Naive thymus-derived CD4-positive, alpha-beta T cell (primary cell): ENCODE results near the gene NR3C2. TPM values are rescaled to one million over a fixed set of nuclear protein-coding genes. Genes with fewer than 3 reads are reported as not detected.
A peak's percentile ranks its signal among the peaks of the same experiment; 100 is the strongest.

Experiments used
- ATAC-seq: fragments of 150-1000 bp; cut with Tn5 transposase; 2 replicates; pipeline ENCODE4 v1.10.0; 2021; ENCODE audit warnings: mild to moderate bottlenecking, moderate library complexity
- CTCF ChIA-PET: fragments of 350-600 bp; sonication (Branson Sonifier 250); formaldehyde crosslinking; loops from one replicate; lab custom pipeline; 2021; ENCODE audit warnings: antibody characterized with exemption; lab: Charles Lee
- POLR2A ChIA-PET: fragments of 350-600 bp; sonication (Branson Sonifier 250); formaldehyde crosslinking; loops from one replicate; lab custom pipeline; 2021; ENCODE audit warnings: antibody characterized with exemption, inconsistent platforms; lab: Charles Lee
- DNase-seq, 9 donors: peaks; one replicate each; pipeline versions ENCODE4 v3.0.0 to v3.0.0-alpha.2; 2020 to 2022; ENCODE audit warnings: mixed read lengths in 1 of 9
- H3K27ac ChIP-seq: one replicate; pipeline ENCODE4 v1.7.0; 2013; ENCODE audit warnings: mild to moderate bottlenecking, low read depth, low read length, moderate library complexity
- H3K27me3 ChIP-seq, 2 donors: one replicate each; pipeline ENCODE4 v1.7.0; 2013; ENCODE audit warnings: low read length in 2 of 2, mild to moderate bottlenecking in 2 of 2, moderate library complexity in 2 of 2; ENCODE audit not compliant: control insufficient read depth in 2 of 2, insufficient read depth in 2 of 2
- H3K36me3 ChIP-seq, 3 experiments: 1 replicate in 2 of 3; 2 replicates in 1 of 3; pipeline ENCODE4 v1.7.0; 2013; ENCODE audit warnings: low read length in 3 of 3, mild to moderate bottlenecking in 3 of 3, moderate library complexity in 1 of 3; ENCODE audit not compliant: insufficient read depth in 3 of 3, control insufficient read depth in 2 of 3
- H3K4me1 ChIP-seq, 2 donors: one replicate each; pipeline ENCODE4 v1.7.0; 2013; ENCODE audit warnings: low read length in 2 of 2, mild to moderate bottlenecking in 2 of 2, moderate library complexity in 1 of 2; ENCODE audit not compliant: control insufficient read depth in 2 of 2, insufficient read depth in 2 of 2
- H3K4me3 ChIP-seq: 2 replicates; pipeline ENCODE4 v1.7.0; 2013; ENCODE audit warnings: mild to moderate bottlenecking, low read length
- H3K9me3 ChIP-seq, 3 experiments: 1 replicate in 2 of 3; 2 replicates in 1 of 3; pipeline ENCODE4 v1.7.0; 2013; ENCODE audit warnings: low read length in 3 of 3; ENCODE audit not compliant: control insufficient read depth in 2 of 3
- H3K27ac Mint-ChIP-seq, 9 donors: one replicate each; pipeline ENCODE4 v1.8.0; 2020 to 2022; ENCODE audit warnings: mixed read lengths in 9 of 9, mild to moderate bottlenecking in 8 of 9, moderate library complexity in 5 of 9, inconsistent platforms in 2 of 9
- H3K27me3 Mint-ChIP-seq, 5 donors: one replicate each; pipeline ENCODE4 v1.8.0; 2021 to 2022; ENCODE audit warnings: mixed read lengths in 5 of 5, mild to moderate bottlenecking in 1 of 5
- H3K36me3 Mint-ChIP-seq, 5 donors: one replicate each; pipeline ENCODE4 v1.8.0; 2020 to 2022; ENCODE audit warnings: mixed read lengths in 5 of 5, mild to moderate bottlenecking in 3 of 5, inconsistent platforms in 1 of 5
- H3K4me1 Mint-ChIP-seq, 7 donors: one replicate each; pipeline ENCODE4 v1.8.0; 2020 to 2022; ENCODE audit warnings: mixed read lengths in 7 of 7, mild to moderate bottlenecking in 3 of 7, inconsistent platforms in 1 of 7
- H3K4me3 Mint-ChIP-seq, 10 donors: one replicate each; pipeline ENCODE4 v1.8.0; 2020 to 2022; ENCODE audit warnings: mild to moderate bottlenecking in 10 of 10, mixed read lengths in 10 of 10, moderate library complexity in 6 of 10, inconsistent platforms in 2 of 10
- H3K9me3 Mint-ChIP-seq, 11 donors: one replicate each; pipeline ENCODE4 v1.8.0; 2020 to 2022; ENCODE audit warnings: mixed read lengths in 11 of 11, mild to moderate bottlenecking in 4 of 11, inconsistent platforms in 1 of 11, moderate library complexity in 1 of 11
- intact Hi-C, 2 donors: fragments of 100-400 bp; cut with micrococcal nuclease; formaldehyde crosslinking; loops; one replicate each; pipeline ENCODE4 v1.15.1; 2023
- polyA plus RNA-seq, 2 donors: library from polyadenylated mRNA; unstranded; fragments of 300-500 nt; fragmentation: Illumina TruSeq; gene quantifications; one replicate each; pipeline ENCODE4 v1.2.3, GENCODE V29; 2021
- total RNA-seq, 6 experiments: library from RNA in 5 of 6; stranded (reverse) in 5 of 6; gene quantifications; 1 replicate in 5 of 6; 2 replicates in 1 of 6; pipeline ENCODE4 v1.2.3 and lab custom pipeline; 2021 to 2026

Gene NR3C2
- total and polyA plus RNA-seq, 7 experiments from 2014 or later, result 2.2 to 55.2 (median 38.6) TPM

- peaks cover 0 to 35% (median 7%) of the 10 kb centered on the region in 7 donors for H3K4me1 Mint-ChIP-seq
- Histone ChIP-seq H3K27ac (no peak overlapping the region), H3K4me3 (no peak overlapping the region), H3K27me3 (no peaks in the 10 kb centered on the region), H3K9me3 (no peaks in the 10 kb centered on the region), H3K36me3 (no peaks in the 10 kb centered on the region), H3K4me1 (no peaks in the 10 kb centered on the region)
- POLR2A ChIA-PET, result no interaction called here
- ATAC-seq, result no peak
- intact Hi-C loops, result no loop called here
- CTCF ChIA-PET, result no interaction called here
- H3K9me3 Mint-ChIP-seq, result no peaks in the 10 kb centered on the region
- peak overlapping the region in 2 of 9 donors; percentile 6 to 58 for H3K27ac Mint-ChIP-seq
- DNase-seq, result no peak
- no peaks in the 10 kb centered on the region for H3K27me3 Mint-ChIP-seq
- no peak overlapping the region for H3K4me3 Mint-ChIP-seq
- H3K36me3 Mint-ChIP-seq, result peaks cover 0 to 57% (median 19%) of the 10 kb centered on the region in 5 donors
These were observed 346.8 kb downstream of the NR3C2 start for GRCh38 chr4:148095346-148095923.

- ChIA-PET CTCF (no interaction called here), POLR2A (no interaction called here)
- Histone ChIP-seq H3K9me3 (no peaks in the 10 kb centered on the region), H3K27me3 (no peaks in the 10 kb centered on the region), H3K36me3 (no peaks in the 10 kb centered on the region), H3K27ac (no peak overlapping the region), H3K4me3 (no peak overlapping the region), H3K4me1 (no peaks in the 10 kb centered on the region)
- intact Hi-C loops, result no loop called here
- ATAC-seq (no peak), DNase-seq (no peak)
- peaks cover 0 to 40% (median 5%) of the 10 kb centered on the region in 7 donors for H3K4me1 Mint-ChIP-seq
- no peak overlapping the region for H3K4me3 Mint-ChIP-seq
- H3K27ac Mint-ChIP-seq, result peak overlapping the region in 2 of 9 donors; percentile 1 to 3
- peaks cover 0 to 58% (median 24%) of the 10 kb centered on the region in 5 donors for H3K36me3 Mint-ChIP-seq
- no peaks in the 10 kb centered on the region for H3K9me3 Mint-ChIP-seq
- H3K27me3 Mint-ChIP-seq, result no peaks in the 10 kb centered on the region
These were observed 348.1 kb downstream of the NR3C2 start for GRCh38 chr4:148094149-148094548.

- no peak overlapping the region for H3K27ac ChIP-seq
- ATAC-seq (no peak), DNase-seq (no peak)
- no peaks in the 10 kb centered on the region for H3K36me3 ChIP-seq
- POLR2A ChIA-PET, result no interaction called here
- Mint-ChIP-seq H3K9me3 (peaks cover 0 to 2% (median 0%) of the 10 kb centered on the region in 11 donors), H3K27ac (no peak overlapping the region), H3K4me1 (peaks cover 0 to 40% (median 7%) of the 10 kb centered on the region in 7 donors), H3K4me3 (no peak overlapping the region), H3K27me3 (no peaks in the 10 kb centered on the region), H3K36me3 (peaks cover 0 to 48% (median 23%) of the 10 kb centered on the region in 5 donors)
- H3K4me3 ChIP-seq, result no peak overlapping the region
- intact Hi-C loops, result no loop called here
- CTCF ChIA-PET, result interaction anchor here (0.8 kb wide), 1 partner anchor 10 kb away, joined by 3 read pairs; no protein-coding TSS in a partner anchor
- no peaks in the 10 kb centered on the region for H3K9me3 ChIP-seq
- no peaks in the 10 kb centered on the region for H3K27me3 ChIP-seq
- no peaks in the 10 kb centered on the region for H3K4me1 ChIP-seq
These were observed 349.1 kb downstream of the NR3C2 start for GRCh38 chr4:148093065-148093464.

GRCh38 chr4:148092316-148093014 lies 349.7 kb downstream of the NR3C2 start:
- Mint-ChIP-seq H3K36me3 (peaks cover 0 to 50% (median 21%) of the 10 kb centered on the region in 5 donors), H3K27ac (peak overlapping the region in 3 of 9 donors; percentile 36 to 61 (median 51)), H3K4me3 (no peak overlapping the region), H3K4me1 (peaks cover 0 to 43% (median 13%) of the 10 kb centered on the region in 7 donors), H3K27me3 (no peaks in the 10 kb centered on the region), H3K9me3 (peaks cover 0 to 4% (median 0%) of the 10 kb centered on the region in 11 donors)
- no peaks in the 10 kb centered on the region for H3K9me3 ChIP-seq
- no peak overlapping the region for H3K27ac ChIP-seq
- ATAC-seq (no peak), DNase-seq (no peak)
- intact Hi-C loops, result no loop called here
- H3K27me3 ChIP-seq, result no peaks in the 10 kb centered on the region
- no peak overlapping the region for H3K4me3 ChIP-seq
- no peaks in the 10 kb centered on the region for H3K4me1 ChIP-seq
- ChIA-PET POLR2A (no interaction called here), CTCF (no interaction called here)
- H3K36me3 ChIP-seq, result no peaks in the 10 kb centered on the region

GRCh38 chr4:148091896-148092295 lies 350.3 kb downstream of the NR3C2 start:
- DNase-seq, result no peak
- Mint-ChIP-seq H3K4me3 (no peak overlapping the region), H3K27ac (peak overlapping the region in 5 of 9 donors; percentile 36 to 61 (median 49)), H3K36me3 (peaks cover 0 to 49% (median 25%) of the 10 kb centered on the region in 5 donors), H3K27me3 (no peaks in the 10 kb centered on the region), H3K4me1 (peaks cover 0 to 48% (median 18%) of the 10 kb centered on the region in 7 donors), H3K9me3 (peaks cover 0 to 6% (median 2%) of the 10 kb centered on the region in 11 donors)
- no peak for ATAC-seq
- no peaks in the 10 kb centered on the region for H3K4me1 ChIP-seq
- no peaks in the 10 kb centered on the region for H3K36me3 ChIP-seq
- no peak overlapping the region for H3K4me3 ChIP-seq
- ChIA-PET POLR2A (no interaction called here), CTCF (no interaction called here)
- H3K27ac ChIP-seq, result no peak overlapping the region
- intact Hi-C loops, result no loop called here
- no peaks in the 10 kb centered on the region for H3K27me3 ChIP-seq
- H3K9me3 ChIP-seq, result no peaks in the 10 kb centered on the region

GRCh38 chr4:148090503-148091476 lies 351.4 kb downstream of the NR3C2 start:
- Histone ChIP-seq H3K9me3 (no peaks in the 10 kb centered on the region), H3K27ac (no peak overlapping the region), H3K36me3 (no peaks in the 10 kb centered on the region), H3K4me1 (no peaks in the 10 kb centered on the region), H3K4me3 (no peak overlapping the region), H3K27me3 (no peaks in the 10 kb centered on the region)
- intact Hi-C loops, result no loop called here
- H3K4me3 Mint-ChIP-seq, result no peak overlapping the region
- ChIA-PET CTCF (no interaction called here), POLR2A (interaction anchor here (0.6 kb wide), 1 partner anchor 1015 kb away, joined by 3 read pairs; no protein-coding TSS in a partner anchor)
- peaks cover 0 to 51% (median 30%) of the 10 kb centered on the region in 5 donors for H3K36me3 Mint-ChIP-seq
- no peak for DNase-seq
- H3K27ac Mint-ChIP-seq, result peak overlapping the region in 3 of 9 donors; percentile 65 to 72 (median 71)
- H3K4me1 Mint-ChIP-seq, result peaks cover 0 to 49% (median 27%) of the 10 kb centered on the region in 7 donors
- H3K27me3 Mint-ChIP-seq, result no peaks in the 10 kb centered on the region
- ATAC-seq, result no peak
- peaks cover 0 to 8% (median 4%) of the 10 kb centered on the region in 11 donors for H3K9me3 Mint-ChIP-seq
